GM19455 (cell line): ENCODE measurements around the gene CAMK2D.

Experiments
- ATAC-seq: cut with Tn5 transposase; IDR thresholded peaks from one replicate; pipeline ENCODE4 v1.9.1; 2021; ENCODE audit not compliant: unreplicated experiment

The CAMK2D gene

GRCh38 chr4:113613503-113613902 is 148.0 kb downstream of the CAMK2D start:
- no peak for ATAC-seq

DNA sequence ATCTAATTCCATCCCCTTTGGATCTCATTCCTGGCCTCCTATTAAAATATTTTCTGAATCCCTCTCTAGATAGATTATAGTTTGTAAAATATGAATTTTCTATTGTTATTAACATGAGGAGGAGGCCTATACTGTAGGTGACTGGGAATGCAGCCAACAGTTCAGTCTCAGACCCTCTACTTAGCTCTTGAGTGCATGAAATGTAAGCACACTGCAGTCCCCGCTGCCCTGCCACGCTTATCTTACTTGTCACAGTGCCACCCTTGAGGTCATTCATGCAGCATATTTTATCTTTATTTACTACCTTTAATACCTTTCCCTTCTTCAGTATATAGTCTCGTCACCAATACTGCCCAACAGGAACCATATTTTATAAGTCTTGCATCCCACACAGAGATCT is 151.0 kb downstream of the CAMK2D start:
- no peak for ATAC-seq

- no peak for ATAC-seq
These were observed 153.5 kb downstream of the CAMK2D start for GRCh38 chr4:113607998-113608397.

DNA sequence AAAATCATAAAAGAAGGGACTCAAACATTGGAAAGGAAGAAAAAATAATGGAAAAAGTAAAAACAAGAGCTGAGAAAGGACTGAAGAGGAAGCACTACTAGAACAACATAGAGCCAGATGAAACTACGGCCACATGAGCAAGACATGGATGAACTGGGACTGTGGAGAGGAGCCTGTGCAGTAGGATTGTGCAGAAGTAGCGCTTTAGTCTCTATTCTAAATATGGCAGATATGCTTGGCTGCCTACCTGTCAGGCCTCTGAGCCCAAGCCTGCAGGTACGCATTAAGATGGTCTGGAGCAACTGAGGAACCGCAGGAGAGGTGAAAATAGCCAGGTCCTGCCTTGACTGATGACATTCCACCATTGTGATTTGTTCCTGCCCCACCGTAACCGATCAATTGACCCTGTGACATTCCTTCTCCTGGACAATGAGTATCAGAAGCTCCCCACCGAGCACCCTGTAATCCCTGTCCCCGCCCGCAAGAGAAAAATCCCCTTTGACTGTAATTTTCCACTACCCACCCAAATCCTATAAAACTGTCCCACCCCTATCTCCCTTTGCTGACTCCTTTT is 154.3 kb downstream of the CAMK2D start:
- no peak for ATAC-seq

GRCh38 chr4:113604955-113605354 is 156.6 kb downstream of the CAMK2D start:
- no peak for ATAC-seq

DNA sequence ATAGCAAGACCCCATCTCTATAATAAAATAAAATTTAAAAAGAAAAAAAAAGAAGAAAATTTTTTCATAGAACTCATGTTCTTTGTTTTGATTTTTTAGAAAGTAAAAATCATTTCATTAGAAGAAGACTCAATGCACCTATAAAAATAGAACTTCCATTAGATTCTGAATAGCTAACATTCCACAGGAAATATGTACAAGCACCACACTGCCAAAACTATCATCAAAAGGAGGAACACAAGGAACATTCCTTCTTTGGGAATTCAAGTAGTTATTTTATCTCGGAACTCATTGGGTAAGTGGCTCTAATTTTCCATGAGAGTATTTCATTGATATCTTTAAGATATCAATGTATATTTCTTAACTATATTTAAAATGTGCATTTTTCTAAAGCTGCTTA is 157.6 kb downstream of the CAMK2D start:
- no peak for ATAC-seq

- ATAC-seq, result no peak
These were observed 158.8 kb downstream of the CAMK2D start for GRCh38 chr4:113602646-113603228.

- ATAC-seq, result no peak
These were observed 159.9 kb downstream of the CAMK2D start for GRCh38 chr4:113601636-113602035.

DNA sequence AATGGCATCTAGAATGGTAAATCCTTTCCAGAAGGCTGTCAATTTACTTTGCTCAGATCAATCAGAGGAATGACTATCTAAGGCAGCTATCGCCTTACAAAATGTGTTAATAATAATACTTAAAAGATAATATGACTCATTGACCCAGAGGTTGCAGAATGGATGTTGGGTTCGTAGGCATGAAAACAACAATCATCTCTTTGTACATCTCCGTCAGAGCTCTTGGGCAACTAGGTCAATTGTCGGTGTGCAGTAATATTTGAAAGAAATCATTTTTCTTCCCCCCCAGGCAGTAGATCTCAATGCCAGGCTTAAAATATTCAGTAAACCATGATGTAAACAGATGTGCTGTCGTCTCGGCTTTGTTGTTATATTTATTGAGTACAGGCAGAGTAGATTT is 165.1 kb downstream of the CAMK2D start:
- ATAC-seq, result no peak

- no peak for ATAC-seq
These were observed 167.3 kb downstream of the CAMK2D start for GRCh38 chr4:113594231-113594556.

- peak; percentile 73 for ATAC-seq
These were observed 167.9 kb downstream of the CAMK2D start for GRCh38 chr4:113593400-113594230.

- no peak for ATAC-seq
These were observed 169.6 kb downstream of the CAMK2D start for GRCh38 chr4:113591982-113592381.

DNA sequence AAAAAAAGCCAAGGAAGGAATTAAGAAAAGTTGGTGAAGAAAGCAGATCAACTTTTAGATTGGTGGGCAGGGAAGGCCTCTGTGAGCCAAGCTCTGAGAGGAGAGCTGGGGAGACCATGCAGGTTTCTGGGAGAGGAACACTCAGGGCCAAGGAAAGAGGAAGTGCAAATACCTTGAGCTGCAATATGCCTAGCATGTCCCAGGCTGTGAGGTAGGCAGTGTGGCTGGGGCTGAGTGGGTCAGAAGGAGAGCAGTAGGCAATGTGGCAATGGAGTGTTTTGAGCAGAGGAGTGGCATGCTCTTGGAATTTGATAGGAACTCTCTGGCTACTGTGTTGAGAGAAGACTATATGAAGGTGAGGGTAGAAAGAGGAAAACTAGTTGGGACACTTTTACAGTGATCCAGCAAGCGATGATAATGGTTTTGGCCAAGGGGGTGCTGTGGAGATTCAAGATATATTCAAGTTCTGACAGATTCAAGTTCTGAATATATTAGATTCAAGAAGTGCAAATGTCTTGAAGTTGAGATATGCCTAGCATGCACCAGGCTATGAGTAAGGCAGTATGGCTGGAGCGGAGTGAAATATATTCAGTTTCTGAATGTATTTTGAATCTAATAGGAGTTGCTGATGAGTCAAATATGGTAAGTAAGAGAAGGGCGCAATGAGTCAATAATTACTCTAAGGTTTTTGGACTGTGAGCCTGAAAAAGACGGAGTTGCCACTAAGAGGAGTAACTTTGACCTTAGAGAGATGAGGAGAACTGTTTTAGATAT is 172.5 kb downstream of the CAMK2D start:
- no peak for ATAC-seq

GRCh38 chr4:113587640-113588275 is 173.8 kb downstream of the CAMK2D start:
- no peak for ATAC-seq

DNA sequence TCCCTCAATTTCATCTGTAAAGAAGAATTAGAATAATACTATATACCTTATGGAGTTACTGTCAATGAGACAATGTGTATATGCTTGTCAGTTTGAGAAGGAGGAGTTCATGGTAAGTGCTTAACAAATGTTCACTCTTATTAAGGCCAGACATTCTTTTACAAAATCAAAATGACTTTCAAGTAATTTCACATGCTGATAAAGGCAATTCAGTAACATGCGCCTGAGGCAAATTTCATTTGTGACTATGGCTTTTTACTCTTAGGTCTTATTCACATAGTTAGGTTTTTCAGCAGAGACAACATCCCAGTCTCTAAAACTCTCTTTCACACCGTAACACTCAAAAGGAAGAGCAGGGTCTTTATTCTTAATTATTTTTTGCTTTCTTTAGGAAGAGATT is 174.4 kb downstream of the CAMK2D start:
- ATAC-seq, result no peak

GRCh38 chr4:113586072-113586471 is 175.5 kb downstream of the CAMK2D start:
- ATAC-seq, result no peak

GRCh38 chr4:113584407-113585150 is 177.0 kb downstream of the CAMK2D start:
- no peak for ATAC-seq

DNA sequence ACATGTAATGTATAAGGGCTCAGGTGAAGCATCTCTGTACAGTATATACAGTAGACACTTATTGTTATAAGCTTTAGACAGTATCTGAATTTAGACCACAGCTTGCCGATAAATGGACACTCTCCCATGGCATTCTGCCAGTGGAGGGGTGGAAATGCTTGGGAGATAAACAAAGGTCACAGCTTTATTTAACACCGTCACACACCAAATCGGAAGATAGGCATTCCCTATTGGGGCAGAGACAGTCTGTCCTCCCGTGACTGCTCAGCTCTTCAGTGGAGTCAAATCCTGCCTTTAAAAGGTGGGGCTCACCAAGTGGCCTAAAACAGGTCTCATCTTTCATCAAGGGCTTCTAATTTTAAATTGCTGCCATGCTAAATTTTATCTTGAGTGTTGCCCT is 178.8 kb downstream of the CAMK2D start:
- no peak for ATAC-seq

- no peak for ATAC-seq
These were observed 182.2 kb downstream of the CAMK2D start for GRCh38 chr4:113579360-113579759.

GRCh38 chr4:113576947-113577678 is 184.4 kb downstream of the CAMK2D start:
- ATAC-seq, result no peak
